ENCODE results near the gene MYO1E.

DNA sequence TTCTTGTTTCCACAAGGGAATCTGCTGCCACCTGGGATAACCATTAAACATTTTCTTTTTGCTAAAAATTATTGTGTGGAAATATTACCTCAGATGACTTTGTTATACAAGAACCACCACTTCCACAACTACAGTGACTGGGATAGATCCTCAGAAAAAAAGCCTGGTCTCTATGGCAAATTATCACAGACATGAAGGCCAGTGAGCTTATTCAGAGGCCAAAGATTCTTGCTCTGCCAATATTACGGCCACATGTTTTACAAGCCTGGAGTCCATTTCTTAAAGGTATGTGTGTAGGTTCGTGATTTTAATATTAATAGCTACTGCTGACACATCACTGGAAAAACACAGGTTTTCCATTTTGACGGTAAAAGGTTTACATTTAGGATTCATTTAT, 73.8 kb downstream of the MYO1E start:
- TF ChIP-seq EP300 (IDR thresholded peaks at IDR 0.05; ENCODE audit: low read depth) (no peak), POLR2A (IDR thresholded peaks at IDR 0.05) (no peak), POLR2AphosphoS5 (IDR thresholded peaks at IDR 0.05) (no peak)
- TF ChIP-seq, protein P1, sequence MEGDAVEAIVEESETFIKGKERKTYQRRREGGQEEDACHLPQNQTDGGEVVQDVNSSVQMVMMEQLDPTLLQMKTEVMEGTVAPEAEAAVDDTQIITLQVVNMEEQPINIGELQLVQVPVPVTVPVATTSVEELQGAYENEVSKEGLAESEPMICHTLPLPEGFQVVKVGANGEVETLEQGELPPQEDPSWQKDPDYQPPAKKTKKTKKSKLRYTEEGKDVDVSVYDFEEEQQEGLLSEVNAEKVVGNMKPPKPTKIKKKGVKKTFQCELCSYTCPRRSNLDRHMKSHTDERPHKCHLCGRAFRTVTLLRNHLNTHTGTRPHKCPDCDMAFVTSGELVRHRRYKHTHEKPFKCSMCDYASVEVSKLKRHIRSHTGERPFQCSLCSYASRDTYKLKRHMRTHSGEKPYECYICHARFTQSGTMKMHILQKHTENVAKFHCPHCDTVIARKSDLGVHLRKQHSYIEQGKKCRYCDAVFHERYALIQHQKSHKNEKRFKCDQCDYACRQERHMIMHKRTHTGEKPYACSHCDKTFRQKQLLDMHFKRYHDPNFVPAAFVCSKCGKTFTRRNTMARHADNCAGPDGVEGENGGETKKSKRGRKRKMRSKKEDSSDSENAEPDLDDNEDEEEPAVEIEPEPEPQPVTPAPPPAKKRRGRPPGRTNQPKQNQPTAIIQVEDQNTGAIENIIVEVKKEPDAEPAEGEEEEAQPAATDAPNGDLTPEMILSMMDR (IDR thresholded peaks at IDR 0.05) = no peak

Data from transverse colon (tissue), 4 donors.